HepG2 (cell line): Measurements from ENCODE around the gene CASZ1. TPM values are rescaled to one million over a fixed set of nuclear protein-coding genes. Genes with fewer than 3 reads are reported as not detected.

ENCODE experiments used
- AKNA ChIP-seq: sonication (generic); formaldehyde crosslinking; IDR thresholded peaks from 2 replicates; pipeline ENCODE4 v1.4.0; 2020; ENCODE audit warnings: missing genetic modification reagents, borderline replicate concordance
- CC2D1A ChIP-seq: sonication (generic); formaldehyde crosslinking; IDR thresholded peaks from 2 replicates; pipeline ENCODE4 v1.8.1; 2023; ENCODE audit warnings: mild to moderate bottlenecking, missing genetic modification reagents
- HES4 ChIP-seq: sonication (generic); formaldehyde crosslinking; IDR thresholded peaks from 2 replicates; pipeline ENCODE4 v1.9.0; 2021; ENCODE audit warnings: mild to moderate bottlenecking, missing genetic modification reagents, borderline replicate concordance
- ZNF660 ChIP-seq: sonication (generic); formaldehyde crosslinking; IDR thresholded peaks from 2 replicates; pipeline ENCODE4 v1.5.1; 2020; ENCODE audit warnings: mild to moderate bottlenecking, low read depth, missing genetic modification reagents, borderline replicate concordance
- ZNF782 ChIP-seq: sonication (generic); formaldehyde crosslinking; IDR thresholded peaks from 2 replicates; pipeline ENCODE4 v1.4.0; 2020; ENCODE audit warnings: missing genetic modification reagents, mild to moderate bottlenecking, borderline replicate concordance
- polyA plus RNA-seq, 8 experiments: library from polyadenylated mRNA; depleted of rRNA in 3 of 8; stranded (reverse) in 7 of 8; unstranded in 1 of 8; fragments of >200 nt; fragmentation: Illumina TruSeq in 4 of 8; extraction: Trizol in 4 of 8; gene quantifications; 2 replicates each; pipeline versions ENCODE4 v1.2.1 to v1.2.3, GENCODE V29; 2011 to 2016; ENCODE audit warnings: low read depth in 4 of 8, missing spikeins in 1 of 8, mixed read lengths in 1 of 8; ENCODE audit not compliant: insufficient read depth in 1 of 8
- total RNA-seq, 5 experiments: library from RNA; depleted of rRNA; stranded (reverse); fragments of >200 nt; fragmentation: Illumina TruSeq; extraction: Trizol; gene quantifications; 2 replicates each; pipeline ENCODE4 v1.2.3, GENCODE V29; 2016; ENCODE audit warnings: low read depth in 1 of 5
- TF ChIP-seq, protein P1 (sequence below): IDR thresholded peaks from 2 replicates; pipeline ENCODE4 v1.6.1; 2018; ENCODE audit warnings: missing genetic modification reagents, mild to moderate bottlenecking, missing compliant biosample characterization

CASZ1 gene
- total and polyA plus RNA-seq, 2 of the 13 experiments (the other 11 are each of a cell fraction or from before 2014, with no cell fraction given) = 1.9 to 3.7 TPM

DNA sequence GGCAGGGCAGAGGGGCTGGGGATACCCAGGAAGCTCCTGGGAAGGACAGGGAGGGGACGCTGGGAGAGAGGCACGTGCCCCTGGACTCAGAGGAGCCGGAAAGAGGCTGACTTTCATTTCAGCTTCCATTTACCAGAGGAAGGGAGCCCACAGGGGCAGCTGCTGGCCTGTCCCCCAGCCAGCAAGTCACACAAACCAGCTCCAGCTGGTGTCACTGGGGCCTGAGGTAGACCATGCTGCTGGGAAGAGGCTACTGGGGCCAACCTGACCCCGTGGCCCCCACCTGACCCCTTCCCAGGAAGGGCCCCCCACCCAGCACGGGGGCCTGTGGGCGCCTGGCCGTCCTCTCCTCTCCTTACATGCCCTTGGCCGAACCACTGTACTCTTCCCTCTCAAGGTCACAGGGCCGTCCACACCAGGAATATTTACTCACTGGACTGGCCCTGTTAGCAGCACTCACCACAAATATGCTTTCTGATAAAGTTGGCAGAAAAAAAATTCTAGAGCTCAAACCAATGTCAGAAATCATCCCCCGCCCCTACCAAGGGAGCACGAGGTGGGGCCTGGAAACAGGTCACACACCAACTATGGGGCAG is 110.5 kb downstream of the CASZ1 start (continued):
- TF ChIP-seq HES4 (CRISPR knock-in tag) (no peak), ZNF782 (CRISPR knock-in tag) (no peak), AKNA (CRISPR knock-in tag) (no peak), CC2D1A (no peak), ZNF660 (CRISPR knock-in tag) (no peak)
- TF ChIP-seq, protein P1, sequence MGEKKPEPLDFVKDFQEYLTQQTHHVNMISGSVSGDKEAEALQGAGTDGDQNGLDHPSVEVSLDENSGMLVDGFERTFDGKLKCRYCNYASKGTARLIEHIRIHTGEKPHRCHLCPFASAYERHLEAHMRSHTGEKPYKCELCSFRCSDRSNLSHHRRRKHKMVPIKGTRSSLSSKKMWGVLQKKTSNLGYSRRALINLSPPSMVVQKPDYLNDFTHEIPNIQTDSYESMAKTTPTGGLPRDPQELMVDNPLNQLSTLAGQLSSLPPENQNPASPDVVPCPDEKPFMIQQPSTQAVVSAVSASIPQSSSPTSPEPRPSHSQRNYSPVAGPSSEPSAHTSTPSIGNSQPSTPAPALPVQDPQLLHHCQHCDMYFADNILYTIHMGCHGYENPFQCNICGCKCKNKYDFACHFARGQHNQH (CRISPR knock-in tag) = peak; percentile 77; the same call in 1 of the 2 replicates
